ENCODE measurements around the gene ZNF90.
"Not testable (repeated sequence)": the region's sequence is repeated elsewhere in the genome, so short reads cannot be mapped to it uniquely, and the experiment has no call there.

The ZNF90 gene

DNA sequence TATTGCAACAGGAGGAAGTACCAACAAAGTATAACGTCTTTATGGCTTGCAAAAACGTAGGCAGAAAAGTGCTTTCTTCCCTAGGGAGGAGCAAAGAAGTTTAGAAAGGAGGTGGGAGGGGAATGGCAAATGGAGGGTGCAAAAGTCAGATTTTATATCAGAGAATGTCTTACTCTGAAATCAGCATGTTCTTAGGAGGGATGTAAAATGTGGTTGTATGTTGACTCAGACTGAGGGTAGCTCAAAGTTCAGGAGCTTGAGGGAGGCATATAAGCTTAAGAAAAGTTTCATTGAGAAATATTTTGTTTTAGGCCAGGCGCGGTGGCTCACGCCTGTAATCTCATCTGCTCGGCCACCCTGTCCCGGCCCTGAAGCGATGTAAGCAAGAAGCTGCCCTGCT lies 1.7 kb downstream of the ZNF90 start:
- Histone ChIP-seq H3K9me3 (replicated peaks in 1 of 11) (peaks cover 74 to 85% (median 80%) of the 10 kb centered on the region in 11 experiments), H3K4me3 (peak overlapping the region; percentile 69 to 92 (median 78); a peak in 17 of 20 replicates), H3K9ac (peak overlapping the region in 4 of 11 experiments; percentile 71 to 90 (median 80); a peak in 6 of 22 replicates), H4K20me1 (no peaks in the 10 kb centered on the region), H3K4me2 (peak overlapping the region; percentile 82 to 95 (median 88)), H3K27ac (no peak overlapping the region; a peak in 1 of 22 replicates), H3K4me1 (peaks cover 9 to 16% (median 12%) of the 10 kb centered on the region in 10 experiments; a peak in 16 of 20 replicates), H3K27me3 (no peaks in the 10 kb centered on the region), H3K36me3 (peaks cover 35 to 52% (median 51%) of the 10 kb centered on the region in 11 experiments)
- TF ChIP-seq Cebpa-rat (IDR thresholded peaks at IDR 0.05): no peak

DNA sequence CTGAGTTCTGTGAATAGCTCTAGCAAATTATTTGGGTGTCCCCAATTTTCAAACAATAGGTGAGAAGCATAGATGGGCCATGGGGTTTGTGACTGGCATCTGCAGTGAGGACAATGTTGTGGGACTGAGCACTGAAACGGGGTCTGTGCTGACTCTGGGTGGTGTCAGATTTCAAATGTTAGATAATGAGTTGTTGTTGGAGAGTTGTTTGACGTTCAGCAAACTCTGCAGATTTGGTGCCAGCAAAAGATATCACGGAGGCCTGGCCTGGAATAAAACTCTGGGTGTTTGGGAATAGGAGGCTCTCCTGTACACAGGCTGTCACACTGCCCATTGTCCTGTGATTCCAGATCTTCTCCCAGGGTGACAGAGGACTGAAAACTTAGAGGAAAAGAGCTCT lies 2.9 kb downstream of the ZNF90 start:
- peaks cover 9 to 16% (median 12%) of the 10 kb centered on the region in 10 experiments; a peak in 16 of 20 replicates for H3K4me1 ChIP-seq
- H3K4me2 ChIP-seq: no peak overlapping the region
- H3K27me3 ChIP-seq: no peaks in the 10 kb centered on the region
- H3K9ac ChIP-seq: no peak overlapping the region
- no peak overlapping the region for H3K27ac ChIP-seq
- no peak for TF ChIP-seq Cebpa-rat (IDR thresholded peaks at IDR 0.05)
- H3K4me3 ChIP-seq: peak overlapping the region in 7 of 10 experiments; percentile 12 to 40 (median 28); a peak in 7 of 20 replicates
- H3K36me3 ChIP-seq: peaks cover 45 to 64% (median 62%) of the 10 kb centered on the region in 11 experiments
- H4K20me1 ChIP-seq: no peaks in the 10 kb centered on the region
- peaks cover 74 to 86% (median 81%) of the 10 kb centered on the region in 11 experiments for H3K9me3 ChIP-seq (replicated peaks in 1 of 11)

DNA sequence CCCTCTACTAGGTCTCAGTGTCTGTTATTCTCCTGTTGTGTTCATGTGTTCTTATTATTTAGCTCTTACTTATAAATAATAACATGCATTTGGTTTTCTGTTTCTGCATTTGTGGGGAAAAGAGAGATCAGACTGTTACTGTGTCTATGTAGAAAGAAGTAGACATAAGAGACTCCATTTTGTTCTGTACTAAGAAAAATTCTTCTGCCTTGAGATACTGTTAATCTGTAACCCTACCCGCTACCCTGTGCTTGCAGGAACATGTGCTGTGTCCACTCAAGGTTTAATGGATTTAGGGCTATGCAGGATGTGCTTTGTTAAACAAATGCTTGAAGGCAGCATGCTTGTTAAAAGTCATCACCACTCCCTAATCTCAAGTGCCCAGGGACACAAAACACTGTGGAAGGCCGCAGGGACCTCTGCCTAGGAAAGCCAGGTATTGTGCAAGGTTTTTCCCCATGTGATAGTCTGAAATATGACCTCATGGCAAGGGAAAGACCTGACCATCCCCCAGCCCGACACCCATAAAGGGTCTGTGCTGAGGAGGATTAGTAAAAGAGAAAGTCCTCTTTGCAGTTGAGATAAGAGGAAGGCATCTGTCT lies 4.5 kb downstream of the ZNF90 start:
- not testable (repeated sequence) for H3K27me3 ChIP-seq, H3K9ac ChIP-seq, H3K4me2 ChIP-seq, H4K20me1 ChIP-seq, H3K27ac ChIP-seq
- Histone ChIP-seq H3K4me1 (peaks cover 9 to 16% (median 12%) of the 10 kb centered on the region in 10 experiments; a peak in 16 of 20 replicates), H3K9me3 (replicated peaks in 1 of 11) (peaks cover 75 to 86% (median 81%) of the 10 kb centered on the region in 11 experiments), H3K4me3 (0 out of 20 replicates have a peak overlapping the region, but pooled peaks of 1 of the 10 experiments have one; percentile 14), H3K36me3 (peaks cover 59 to 80% (median 76%) of the 10 kb centered on the region in 11 experiments)

DNA sequence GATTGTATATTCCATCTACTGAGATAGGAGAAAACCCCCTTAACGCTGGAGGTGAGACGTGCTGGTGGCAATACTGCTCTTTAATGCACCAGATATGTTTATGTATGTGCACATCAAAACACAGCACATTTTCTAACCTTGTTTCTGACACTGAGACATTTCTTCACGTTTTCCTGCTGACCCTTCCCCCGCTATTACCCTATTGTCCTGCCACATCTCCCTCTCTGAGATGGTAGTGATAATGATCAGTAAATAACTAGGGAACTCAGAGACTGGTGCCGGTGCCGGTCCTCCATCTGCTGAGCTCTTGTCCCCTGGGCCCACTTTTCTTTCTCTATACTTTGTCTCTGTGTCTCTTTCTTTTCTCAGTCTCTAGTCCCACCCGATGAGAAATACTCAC lies 5.1 kb downstream of the ZNF90 start:
- H3K4me2 ChIP-seq, H4K20me1 ChIP-seq, H3K27me3 ChIP-seq, H3K9ac ChIP-seq, H3K27ac ChIP-seq: not testable (repeated sequence)
- peaks cover 80 to 92% (median 87%) of the 10 kb centered on the region in 11 experiments for H3K9me3 ChIP-seq (replicated peaks in 1 of 11)
- peak overlapping the region in 2 of 10 experiments; percentile 25 to 33; a peak in 4 of 20 replicates for H3K4me3 ChIP-seq
- peaks cover 9 to 16% (median 12%) of the 10 kb centered on the region in 10 experiments; a peak in 16 of 20 replicates for H3K4me1 ChIP-seq
- peaks cover 63 to 86% (median 81%) of the 10 kb centered on the region in 11 experiments for H3K36me3 ChIP-seq

DNA sequence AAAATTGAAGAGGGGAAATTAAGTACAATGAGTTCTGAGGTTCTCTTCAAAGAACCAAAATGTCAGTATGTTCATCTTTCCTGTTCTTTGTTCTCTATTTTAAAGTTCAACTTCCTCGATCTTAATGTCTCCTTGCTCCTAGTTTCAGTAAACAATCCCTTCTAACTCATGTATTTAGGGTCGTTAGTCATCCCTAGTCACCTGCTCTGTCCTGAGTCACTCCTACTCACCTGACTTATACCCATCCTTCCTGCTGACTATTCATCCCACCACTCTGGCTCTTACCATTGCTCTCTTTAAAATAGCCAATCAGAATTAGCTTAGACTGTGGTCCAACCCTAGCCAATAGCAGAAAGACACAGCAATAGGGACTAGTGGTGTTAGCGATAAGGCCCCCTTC lies 24.3 kb downstream of the ZNF90 start:
- Histone ChIP-seq H3K27me3 (no peaks in the 10 kb centered on the region), H3K4me3 (peak overlapping the region in 2 of 10 experiments; percentile 5 to 38; a peak in 1 of 20 replicates), H3K36me3 (peaks cover 95 to 99% (median 97%) of the 10 kb centered on the region in 11 experiments), H3K27ac (no peak overlapping the region), H3K9ac (no peak overlapping the region), H3K4me1 (no peaks in the 10 kb centered on the region), H3K9me3 (replicated peaks in 1 of 11) (peaks cover 97 to 100% (median 97%) of the 10 kb centered on the region in 11 experiments), H3K4me2 (no peak overlapping the region), H4K20me1 (no peaks in the 10 kb centered on the region; a peak in 1 of 22 replicates)
- no peak for TF ChIP-seq Cebpa-rat (IDR thresholded peaks at IDR 0.05)

DNA sequence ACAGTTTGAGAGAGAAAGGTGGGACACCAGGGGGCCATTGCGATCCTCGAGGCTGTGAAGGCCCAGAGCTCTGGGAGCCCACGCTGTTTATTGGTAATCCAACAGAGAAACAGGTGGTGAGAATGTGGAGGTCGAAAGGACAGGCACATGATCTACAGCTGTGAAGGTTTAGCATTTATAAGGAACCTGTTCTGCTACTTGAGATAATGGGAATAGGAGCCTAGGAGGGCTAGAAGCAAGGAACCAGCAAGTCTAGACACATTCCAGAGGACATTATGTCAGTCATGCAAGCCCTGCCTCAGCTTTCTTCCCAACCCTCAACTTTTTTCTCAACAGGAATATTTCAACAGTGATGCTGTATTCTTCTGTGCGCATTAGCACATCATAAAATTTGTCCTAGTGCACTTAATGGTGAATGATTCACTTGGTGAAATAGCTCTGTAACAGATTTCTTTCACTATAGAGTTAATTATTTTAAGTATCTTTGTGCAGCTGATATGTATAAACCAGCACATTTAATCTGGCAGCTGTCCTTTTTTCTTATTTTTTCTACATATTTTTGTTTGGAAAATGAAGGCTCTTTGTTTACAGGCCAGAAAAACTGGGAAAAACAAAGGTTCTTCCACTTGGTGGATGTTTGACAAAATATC lies 25.4 kb downstream of the ZNF90 start:
- Histone ChIP-seq H3K4me1 (no peaks in the 10 kb centered on the region), H3K27ac (no peak overlapping the region), H4K20me1 (no peaks in the 10 kb centered on the region; a peak in 1 of 22 replicates), H3K36me3 (peaks cover 93 to 99% (median 96%) of the 10 kb centered on the region in 11 experiments), H3K4me3 (peak overlapping the region in 2 of 10 experiments; percentile 8 to 13; a peak in 3 of 20 replicates), H3K4me2 (no peak overlapping the region), H3K27me3 (no peaks in the 10 kb centered on the region; a peak in 1 of 22 replicates), H3K9me3 (replicated peaks in 1 of 11) (peaks cover 95 to 100% (median 97%) of the 10 kb centered on the region in 11 experiments), H3K9ac (no peak overlapping the region)
- no peak for TF ChIP-seq Cebpa-rat (IDR thresholded peaks at IDR 0.05)

DNA sequence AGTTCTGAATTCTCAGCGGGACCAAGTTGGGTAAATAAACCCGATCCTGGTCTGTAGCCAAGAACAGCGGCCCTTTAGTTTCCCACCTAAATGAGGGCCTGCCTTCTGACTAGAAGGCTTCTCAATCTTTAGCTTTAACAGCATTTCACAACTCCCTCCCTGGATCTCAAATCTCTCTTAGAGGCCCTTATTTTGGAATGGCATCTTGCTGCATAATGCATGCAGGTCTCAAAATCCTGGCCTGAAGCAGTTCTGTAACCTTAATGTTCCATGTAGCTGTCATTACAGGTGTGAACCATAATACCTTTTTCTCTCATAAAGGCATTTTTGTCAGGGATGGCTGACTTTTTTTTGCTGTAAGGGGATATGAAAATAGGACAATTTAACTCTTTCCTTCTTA lies 29.5 kb downstream of the ZNF90 start:
- Histone ChIP-seq H3K4me1 (no peaks in the 10 kb centered on the region), H3K27ac (no peak overlapping the region), H3K27me3 (no peaks in the 10 kb centered on the region; a peak in 1 of 22 replicates), H3K4me2 (no peak overlapping the region), H3K36me3 (peaks cover 90 to 99% (median 94%) of the 10 kb centered on the region in 11 experiments), H3K4me3 (peak overlapping the region in 4 of 10 experiments; percentile 12 to 42 (median 25); a peak in 7 of 20 replicates), H4K20me1 (no peaks in the 10 kb centered on the region; a peak in 1 of 22 replicates), H3K9me3 (replicated peaks in 1 of 11) (peaks cover 94 to 100% (median 97%) of the 10 kb centered on the region in 11 experiments), H3K9ac (no peak overlapping the region)
- TF ChIP-seq Cebpa-rat (IDR thresholded peaks at IDR 0.05): no peak

DNA sequence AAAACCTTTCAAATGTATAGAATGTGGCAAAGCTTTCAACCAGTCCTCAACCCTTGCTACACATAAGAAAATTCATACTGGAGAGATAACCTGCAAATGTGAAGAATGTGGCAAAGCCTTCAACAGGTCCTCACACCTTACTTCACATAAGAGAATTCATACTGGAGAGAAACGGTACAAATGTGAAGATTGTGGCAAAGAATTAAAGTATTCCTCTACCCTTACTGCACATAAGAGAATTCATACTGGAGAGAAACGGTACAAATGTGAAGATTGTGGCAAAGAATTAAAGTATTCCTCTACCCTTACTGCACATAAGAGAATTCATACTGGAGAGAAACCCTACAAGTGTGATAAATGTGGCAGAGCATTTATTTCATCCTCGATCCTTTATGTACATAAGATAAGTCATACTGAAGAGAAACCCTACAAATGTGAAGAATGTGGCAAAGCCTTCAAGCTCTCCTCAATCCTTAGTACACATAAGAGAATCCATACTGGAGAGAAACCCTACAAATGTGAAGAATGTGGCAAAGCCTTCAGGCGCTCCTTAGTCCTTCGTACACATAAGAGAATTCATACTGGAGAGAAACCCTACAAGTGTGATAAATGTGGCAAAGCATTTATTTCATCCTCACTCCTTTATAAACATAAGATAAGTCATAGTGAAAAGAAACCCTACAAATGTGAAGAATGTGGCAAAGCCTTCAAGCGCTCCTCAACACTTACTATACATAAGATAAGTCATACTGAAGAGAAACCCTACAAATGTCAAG lies 40.5 kb downstream of the ZNF90 start:
- not testable (repeated sequence) for H3K4me2 ChIP-seq, H4K20me1 ChIP-seq, H3K27me3 ChIP-seq, H3K9ac ChIP-seq, H3K4me1 ChIP-seq, H3K27ac ChIP-seq
- peaks cover 89 to 100% (median 99%) of the 10 kb centered on the region in 11 experiments for H3K36me3 ChIP-seq
- H3K9me3 ChIP-seq (replicated peaks in 1 of 11): peaks cover 99 to 100% (median 100%) of the 10 kb centered on the region in 11 experiments
- peak overlapping the region; percentile 1 to 52 (median 30); a peak in 15 of 20 replicates for H3K4me3 ChIP-seq
